ENCODE results near the gene CXCR2.

CXCR2 gene

GRCh38 chr2:218172845-218173244, 47.0 kb downstream of the CXCR2 start:
- H3K27me3 ChIP-seq (ENCODE audit: insufficient read depth, low read depth) = no peaks in the 10 kb centered on the region

GRCh38 chr2:218179782-218180181, 54.0 kb downstream of the CXCR2 start:
- Histone ChIP-seq H4K20me1 (ENCODE audit: insufficient read depth) (no peaks in the 10 kb centered on the region), H2AFZ (ENCODE audit: low read depth) (no peak overlapping the region), H3K27me3 (ENCODE audit: insufficient read depth, low read depth) (no peaks in the 10 kb centered on the region), H3K4me2 (no peak overlapping the region), H3K9ac (no peak overlapping the region), H3K4me1 (ENCODE audit: low read depth, poor library complexity, severe bottlenecking) (no peaks in the 10 kb centered on the region), H3K79me2 (ENCODE audit: insufficient read depth, low read depth) (no peaks in the 10 kb centered on the region), H3K36me3 (ENCODE audit: insufficient read depth) (no peaks in the 10 kb centered on the region), H3K4me3 (IDR thresholded peaks at IDR 0.05; ENCODE audit: insufficient read depth, low read depth, low read length) (no peak overlapping the region), H3K27ac (no peak overlapping the region)
- TF ChIP-seq CTCF (conservative IDR thresholded peaks at IDR 0.05; ENCODE audit: low read depth, low read length) = no peak

More at GRCh38 chr2:218172845-218173244, 47.0 kb downstream of the CXCR2 start:
- H3K79me2 ChIP-seq (ENCODE audit: insufficient read depth, low read depth) = no peaks in the 10 kb centered on the region
- H3K4me3 ChIP-seq (IDR thresholded peaks at IDR 0.05; ENCODE audit: insufficient read depth, low read depth, low read length) = no peak overlapping the region
- no peak overlapping the region for H3K4me2 ChIP-seq
- no peak overlapping the region for H3K9ac ChIP-seq
- TF ChIP-seq CTCF (conservative IDR thresholded peaks at IDR 0.05; ENCODE audit: low read depth, low read length) = no peak
- no peaks in the 10 kb centered on the region for H4K20me1 ChIP-seq (ENCODE audit: insufficient read depth)
- H3K4me1 ChIP-seq (ENCODE audit: low read depth, poor library complexity, severe bottlenecking) = no peaks in the 10 kb centered on the region
- H2AFZ ChIP-seq (ENCODE audit: low read depth) = no peak overlapping the region
- no peak overlapping the region for H3K27ac ChIP-seq
- H3K36me3 ChIP-seq (ENCODE audit: insufficient read depth) = no peaks in the 10 kb centered on the region

GRCh38 chr2:218180467-218181114, 54.8 kb downstream of the CXCR2 start:
- no peaks in the 10 kb centered on the region for H3K79me2 ChIP-seq (ENCODE audit: insufficient read depth, low read depth)
- no peak for TF ChIP-seq CTCF (conservative IDR thresholded peaks at IDR 0.05; ENCODE audit: low read depth, low read length)

GRCh38 chr2:218184331-218184730, 58.5 kb downstream of the CXCR2 start:
- H3K9ac ChIP-seq = no peak overlapping the region
- no peaks in the 10 kb centered on the region for H3K79me2 ChIP-seq (ENCODE audit: insufficient read depth, low read depth)
- H3K27me3 ChIP-seq (ENCODE audit: insufficient read depth, low read depth) = no peaks in the 10 kb centered on the region
- H3K4me3 ChIP-seq (IDR thresholded peaks at IDR 0.05; ENCODE audit: insufficient read depth, low read depth, low read length) = no peak overlapping the region
- H4K20me1 ChIP-seq (ENCODE audit: insufficient read depth) = no peaks in the 10 kb centered on the region
- no peak overlapping the region for H3K27ac ChIP-seq
- peaks cover 5% of the 10 kb centered on the region for H3K4me1 ChIP-seq (ENCODE audit: low read depth, poor library complexity, severe bottlenecking)
- no peaks in the 10 kb centered on the region for H3K36me3 ChIP-seq (ENCODE audit: insufficient read depth)
- H2AFZ ChIP-seq (ENCODE audit: low read depth) = no peak overlapping the region
- H3K4me2 ChIP-seq = no peak overlapping the region
- TF ChIP-seq CTCF (conservative IDR thresholded peaks at IDR 0.05; ENCODE audit: low read depth, low read length) = no peak

More at GRCh38 chr2:218180467-218181114, 54.8 kb downstream of the CXCR2 start:
- H3K27me3 ChIP-seq (ENCODE audit: insufficient read depth, low read depth) = no peaks in the 10 kb centered on the region
- no peaks in the 10 kb centered on the region for H3K36me3 ChIP-seq (ENCODE audit: insufficient read depth)
- no peak overlapping the region for H3K27ac ChIP-seq
- H3K9ac ChIP-seq = no peak overlapping the region
- H2AFZ ChIP-seq (ENCODE audit: low read depth) = no peak overlapping the region
- H3K4me3 ChIP-seq (IDR thresholded peaks at IDR 0.05; ENCODE audit: insufficient read depth, low read depth, low read length) = no peak overlapping the region
- H3K4me2 ChIP-seq = no peak overlapping the region
- H4K20me1 ChIP-seq (ENCODE audit: insufficient read depth) = no peaks in the 10 kb centered on the region
- no peaks in the 10 kb centered on the region for H3K4me1 ChIP-seq (ENCODE audit: low read depth, poor library complexity, severe bottlenecking)

Data from KMS-11 (cell line).